Spleen (tissue), 11 donors: ENCODE results near the gene TEAD3. TPM values are rescaled to one million over a fixed set of nuclear protein-coding genes. Genes with fewer than 3 reads are reported as not detected.
A peak's percentile ranks its signal among the peaks of the same experiment; 100 is the strongest.

Experiments
- DNase-seq: peaks from one replicate; pipeline ENCODE4 v3.0.0-alpha.2; 2020
- H3K27ac ChIP-seq, 8 donors: fragments of 200-600 bp; sonication (generic) in 7 of 8; 1 replicate in 4 of 8; 2 replicates in 4 of 8; pipeline versions ENCODE4 v1.5.0 to v1.8.0; 2016 to 2021; ENCODE audit warnings: inconsistent platforms in 4 of 8, mild to moderate bottlenecking in 4 of 8, moderate library complexity in 1 of 8
- H3K27me3 ChIP-seq, 7 donors: fragments of 200-600 bp; sonication (generic) in 6 of 7; replicated peaks in 1 of 7; 1 replicate in 4 of 7; 2 replicates in 3 of 7; pipeline versions ENCODE4 v1.5.0 to v1.8.0; 2016 to 2021; ENCODE audit warnings: inconsistent platforms in 3 of 7, mild to moderate bottlenecking in 1 of 7
- H3K36me3 ChIP-seq, 6 donors: fragments of 200-600 bp; sonication (generic) in 5 of 6; 1 replicate in 4 of 6; 2 replicates in 2 of 6; pipeline versions ENCODE4 v1.5.0 to v1.8.0; 2016 to 2021; ENCODE audit warnings: inconsistent platforms in 2 of 6
- H3K4me1 ChIP-seq, 6 donors: fragments of 200-600 bp; sonication (generic) in 5 of 6; 1 replicate in 3 of 6; 2 replicates in 3 of 6; pipeline versions ENCODE4 v1.5.0 to v1.8.0; 2016 to 2021; ENCODE audit warnings: inconsistent platforms in 3 of 6
- H3K4me3 ChIP-seq, 8 donors: fragments of 200-600 bp; sonication (generic) in 7 of 8; 1 replicate in 4 of 8; 2 replicates in 4 of 8; pipeline versions ENCODE4 v1.5.0 to v1.8.0; 2016 to 2021; ENCODE audit warnings: inconsistent platforms in 4 of 8, mild to moderate bottlenecking in 4 of 8, moderate library complexity in 2 of 8
- H3K9me3 ChIP-seq, 8 donors: fragments of 200-600 bp; sonication (generic) in 7 of 8; 1 replicate in 4 of 8; 2 replicates in 4 of 8; pipeline versions ENCODE4 v1.5.0 to v1.8.0; 2016 to 2021; ENCODE audit warnings: inconsistent platforms in 4 of 8
- POLR2A ChIP-seq, 3 donors: fragments of 450-650 bp; IDR thresholded peaks; one replicate each; pipeline ENCODE4 v1.5.1; 2017; ENCODE audit warnings: antibody characterized with exemption in 3 of 3, mild to moderate bottlenecking in 1 of 3
- POLR2AphosphoS5 ChIP-seq, 3 donors: sonication (generic); formaldehyde crosslinking; IDR thresholded peaks; one replicate each; pipeline ENCODE4 v1.5.1; 2017; ENCODE audit warnings: antibody characterized with exemption in 3 of 3
- WGBS, 5 donors: extraction: QIAGEN DNeasy Blood & Tissue Kit in 3 of 5; methylation state at CpG; one replicate each; pipeline versions ENCODE4 v1.1.5 to v1.1.7; 2013 to 2018; 5-methylcytosine and 5-hydroxymethylcytosine counted together
- intact Hi-C: fragments of 100-400 bp; cut with DNase I; formaldehyde crosslinking; loops from one replicate; pipeline ENCODE4 v1.15.0; 2023; ENCODE audit warnings: low total_unique reads
- microRNA-seq, 3 donors: library from miRNA; unstranded; fragments of <30 nt; microRNA quantifications; one replicate each; pipeline versions ENCODE4 to v1.1.0, GENCODE V29; 2019 to 2020
- polyA plus RNA-seq, 3 donors: library from polyadenylated mRNA; stranded (reverse); fragments of 200-250 nt; gene quantifications; one replicate each; pipeline ENCODE4 v1.2.1, GENCODE V29; 2013
- small RNA-seq, 4 donors: library from RNA; depleted of rRNA; stranded (forward); fragments of <200 nt; gene quantifications; one replicate each; pipeline ENCODE3, GENCODE V24; 2016
- total RNA-seq, 7 donors: library from RNA; depleted of rRNA in 3 of 7; stranded (reverse); fragments of >200 nt in 3 of 7; fragmentation: NEBNext Ultra II Directional in 4 of 7; extraction: Animal tissue kit (Norgen Biotek cat#: 25700) in 4 of 7; gene quantifications; one replicate each; pipeline versions ENCODE4 v1.1.0 to v1.2.1, GENCODE V29; 2016 to 2021
- TF ChIP-seq, protein P1 (sequence below), 11 experiments: fragments of 200-600 bp in 7 of 11; fragments of 450-650 bp in 4 of 11; sonication (generic) in 4 of 11; IDR thresholded peaks in 8 of 11; conservative IDR thresholded peaks in 3 of 11; 1 replicate in 7 of 11; 2 replicates in 4 of 11; pipeline versions ENCODE4 v1.4.0 to v1.8.0; 2016 to 2021; ENCODE audit warnings: antibody characterized with exemption in 11 of 11, inconsistent platforms in 4 of 11, mild to moderate bottlenecking in 1 of 11
- donor health status: healthy with polysubstance abuse.
- donor health status: DM: no; HTN: no; CAD: no; lungs with moderate emphysema.
- donor health status: DM: no; HTN: no; CAD: no.
- donor health status: Bipolar disorder and iron deficiency.
- donor health status: healthy.
- donor health status: DM: no; HTN: no; CAD: no.
- donor health status: DM: yes; HTN: yes; CAD: no.

Gene TEAD3
- total and polyA plus RNA-seq, 10 donors: 2.5 to 15.2 (median 7.2) TPM

DNA sequence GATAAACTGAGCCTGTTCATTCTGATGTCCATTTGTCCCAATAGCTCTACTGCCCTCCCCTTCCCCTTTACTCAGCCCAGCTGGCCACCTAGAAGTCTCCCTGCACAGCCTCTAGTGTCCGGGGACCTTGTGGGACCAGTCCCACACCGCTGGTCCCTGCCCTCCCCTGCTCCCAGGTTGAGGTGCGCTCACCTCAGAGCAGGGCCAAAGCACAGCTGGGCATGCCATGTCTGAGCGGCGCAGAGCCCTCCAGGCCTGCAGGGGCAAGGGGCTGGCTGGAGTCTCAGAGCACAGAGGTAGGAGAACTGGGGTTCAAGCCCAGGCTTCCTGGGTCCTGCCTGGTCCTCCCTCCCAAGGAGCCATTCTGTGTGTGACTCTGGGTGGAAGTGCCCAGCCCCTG is 69.4 kb downstream of the TEAD3 start:
- DNase-seq: no peak
- H3K9me3 ChIP-seq: peaks cover 7 to 37% (median 30%) of the 10 kb centered on the region in 8 donors
- TF ChIP-seq POLR2AphosphoS5 (IDR thresholded peaks at IDR 0.05) (peak in 1 of 3 donors; percentile 46), POLR2A (IDR thresholded peaks at IDR 0.05) (no peak)
- TF ChIP-seq, protein P1, sequence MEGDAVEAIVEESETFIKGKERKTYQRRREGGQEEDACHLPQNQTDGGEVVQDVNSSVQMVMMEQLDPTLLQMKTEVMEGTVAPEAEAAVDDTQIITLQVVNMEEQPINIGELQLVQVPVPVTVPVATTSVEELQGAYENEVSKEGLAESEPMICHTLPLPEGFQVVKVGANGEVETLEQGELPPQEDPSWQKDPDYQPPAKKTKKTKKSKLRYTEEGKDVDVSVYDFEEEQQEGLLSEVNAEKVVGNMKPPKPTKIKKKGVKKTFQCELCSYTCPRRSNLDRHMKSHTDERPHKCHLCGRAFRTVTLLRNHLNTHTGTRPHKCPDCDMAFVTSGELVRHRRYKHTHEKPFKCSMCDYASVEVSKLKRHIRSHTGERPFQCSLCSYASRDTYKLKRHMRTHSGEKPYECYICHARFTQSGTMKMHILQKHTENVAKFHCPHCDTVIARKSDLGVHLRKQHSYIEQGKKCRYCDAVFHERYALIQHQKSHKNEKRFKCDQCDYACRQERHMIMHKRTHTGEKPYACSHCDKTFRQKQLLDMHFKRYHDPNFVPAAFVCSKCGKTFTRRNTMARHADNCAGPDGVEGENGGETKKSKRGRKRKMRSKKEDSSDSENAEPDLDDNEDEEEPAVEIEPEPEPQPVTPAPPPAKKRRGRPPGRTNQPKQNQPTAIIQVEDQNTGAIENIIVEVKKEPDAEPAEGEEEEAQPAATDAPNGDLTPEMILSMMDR (IDR thresholded peaks at IDR 0.05 in 8 of 11, conservative IDR thresholded peaks at IDR 0.05 in 3 of 11): no peak
- peaks cover 0 to 22% (median 10%) of the 10 kb centered on the region in 6 donors for H3K4me1 ChIP-seq
- no peak overlapping the region for H3K4me3 ChIP-seq
- intact Hi-C loops: no loop called here
- no peak overlapping the region for H3K27ac ChIP-seq
- peaks cover 8 to 66% (median 48%) of the 10 kb centered on the region in 6 donors for H3K36me3 ChIP-seq
- WGBS, 5 donors: 95 to 100% (median 97%) methylated on average over 3 to 5 of the region's 5 CpGs
- no peaks in the 10 kb centered on the region for H3K27me3 ChIP-seq

DNA sequence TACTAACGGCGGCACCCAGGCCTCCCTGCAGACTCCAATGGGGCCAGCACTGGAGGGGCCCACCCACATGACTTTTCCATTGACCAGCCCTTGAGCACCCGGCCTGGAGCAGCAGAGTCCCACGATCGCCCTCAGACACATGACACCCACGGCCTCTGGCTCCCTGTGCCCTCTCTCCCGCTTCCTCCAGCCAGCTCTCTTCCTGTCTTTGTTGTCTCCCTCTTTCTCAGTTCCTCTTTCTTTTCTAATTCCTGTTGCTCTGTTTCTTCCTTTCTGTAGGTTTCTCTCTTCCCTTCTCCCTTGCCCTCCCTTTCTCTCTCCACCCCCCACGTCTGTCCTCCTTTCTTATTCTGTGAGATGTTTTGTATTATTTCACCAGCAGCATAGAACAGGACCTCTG is 70.8 kb downstream of the TEAD3 start:
- peaks cover 8 to 80% (median 60%) of the 10 kb centered on the region in 6 donors for H3K36me3 ChIP-seq
- no peaks in the 10 kb centered on the region for H3K27me3 ChIP-seq
- H3K4me3 ChIP-seq: no peak overlapping the region
- DNase-seq: no peak
- intact Hi-C loops: no loop called here
- peaks cover 0 to 22% (median 10%) of the 10 kb centered on the region in 6 donors for H3K4me1 ChIP-seq
- WGBS, 5 donors: 34 to 46% (median 39%) methylated on average over 8 of the region's 8 CpGs
- H3K9me3 ChIP-seq: peaks cover 7 to 37% (median 30%) of the 10 kb centered on the region in 8 donors
- H3K27ac ChIP-seq: peak overlapping the region in 1 of 8 donors; percentile 21
- peak in 1 of 3 donors; percentile 1 for TF ChIP-seq POLR2AphosphoS5 (IDR thresholded peaks at IDR 0.05)
- no peak for TF ChIP-seq POLR2A (IDR thresholded peaks at IDR 0.05)

DNA sequence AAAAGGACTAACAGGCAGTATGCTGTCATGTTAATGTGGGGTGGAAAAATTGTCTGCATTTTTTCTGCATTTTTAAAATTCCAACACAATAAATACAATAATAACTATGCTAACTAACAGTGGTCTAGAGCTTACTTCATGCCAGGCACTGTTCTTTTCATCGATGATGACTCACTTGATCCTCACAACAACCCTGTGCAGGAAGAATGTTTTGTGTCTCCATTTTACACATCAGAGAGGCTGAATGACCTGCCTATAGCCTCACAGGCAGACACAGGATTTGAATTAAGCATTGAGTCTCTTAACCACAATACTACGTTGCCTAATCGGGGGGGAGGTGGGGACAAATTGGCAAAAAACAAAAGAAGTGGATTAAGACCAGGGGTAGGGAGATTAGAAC is 71.6 kb downstream of the TEAD3 start:
- H3K4me1 ChIP-seq: peaks cover 0 to 22% (median 10%) of the 10 kb centered on the region in 6 donors
- H3K4me3 ChIP-seq: no peak overlapping the region
- H3K9me3 ChIP-seq: peaks cover 7 to 29% (median 28%) of the 10 kb centered on the region in 8 donors
- DNase-seq: no peak
- 66 to 81% (median 67%) methylated on average over 3 of the region's 3 CpGs for WGBS, 5 donors
- H3K27me3 ChIP-seq: no peaks in the 10 kb centered on the region
- peaks cover 8 to 85% (median 62%) of the 10 kb centered on the region in 6 donors for H3K36me3 ChIP-seq
- intact Hi-C loops: no loop called here
- no peak for TF ChIP-seq POLR2AphosphoS5 (IDR thresholded peaks at IDR 0.05)
- TF ChIP-seq, protein P1 (IDR thresholded peaks at IDR 0.05 in 8 of 11, conservative IDR thresholded peaks at IDR 0.05 in 3 of 11): no peak
- TF ChIP-seq POLR2A (IDR thresholded peaks at IDR 0.05): no peak
- no peak overlapping the region for H3K27ac ChIP-seq

Small RNAs within 50 kb of the gene (microRNA-seq; reads per million reads assigned to microRNA genes)
- 0 to 0.57 (median 0) reads per million in 3 donors for gene MIR7111

Small RNAs within 50 kb of the gene (small RNA-seq; reads per million reads assigned to genes)
- 0 to 0.17 (median 0) reads per million in 4 donors for gene MIR7111

Other genes with a start within 250 kb of the TEAD3 start
- 10 to 100 TPM; 51.6 to 80.0 (median 60.9) TPM for gene ZNF76, start 237.3 kb downstream of the TEAD3 start, total RNA-seq
- gene ZNF76, start 237.3 kb downstream of the TEAD3 start, polyA plus RNA-seq: 10 to 100 TPM; 25.6 to 54.9 (median 40.9) TPM
- gene DEF6, start 199.3 kb downstream of the TEAD3 start, total RNA-seq: 10 to 100 TPM; 57.9 to 89.0 (median 72.1) TPM
- 100 to 1,000 TPM in 1 of 3 donors, 10 to 100 TPM in 2; 63.2 to 132 (median 74.3) TPM for gene DEF6, start 199.3 kb downstream of the TEAD3 start, polyA plus RNA-seq
- gene PPARD, start 154.5 kb downstream of the TEAD3 start, total RNA-seq: 10 to 100 TPM; 24.5 to 37.4 (median 34.9) TPM
- gene PPARD, start 154.5 kb downstream of the TEAD3 start, polyA plus RNA-seq: 10 to 100 TPM in 2 of 3 donors, 1 to 10 TPM in 1; 9.4 to 16.8 (median 12.7) TPM
- gene FANCE, start 44.7 kb downstream of the TEAD3 start, total RNA-seq: 1 to 10 TPM; 3.2 to 5.8 (median 4.3) TPM
- 1 to 10 TPM; 2.9 to 5.4 (median 3.6) TPM for gene FANCE, start 44.7 kb downstream of the TEAD3 start, polyA plus RNA-seq
- gene RPL10A, start 28.7 kb downstream of the TEAD3 start, total RNA-seq: 1,000 to 10,000 TPM in 4 of 7 donors, 100 to 1,000 TPM in 3; 962 to 1,187 (median 1,013) TPM
- gene RPL10A, start 28.7 kb downstream of the TEAD3 start, polyA plus RNA-seq: 1,000 to 10,000 TPM; 2,382 to 3,148 (median 2,560) TPM
- not detected for gene TULP1, start 15.8 kb upstream of the TEAD3 start, total RNA-seq
- under 1 TPM; 0.03 to 0.09 (median 0.04) TPM for gene TULP1, start 15.8 kb upstream of the TEAD3 start, polyA plus RNA-seq
- 100 to 1,000 TPM in 5 of 7 donors, 10 to 100 TPM in 2; 39.9 to 368 (median 241) TPM for gene FKBP5, start 191.8 kb upstream of the TEAD3 start, total RNA-seq
- 10 to 100 TPM; 23.8 to 88.9 (median 75.9) TPM for gene FKBP5, start 191.8 kb upstream of the TEAD3 start, polyA plus RNA-seq
- gene ARMC12, start 240.0 kb upstream of the TEAD3 start, total RNA-seq: 1 to 10 TPM in 2 of 7 donors, under 1 TPM in 5; 0.23 to 1.6 (median 0.97) TPM
- gene ARMC12, start 240.0 kb upstream of the TEAD3 start, polyA plus RNA-seq: 1 to 10 TPM; 2.0 to 4.1 (median 2.7) TPM